Measurements from ENCODE around the gene TTC33. TPM values are rescaled to one million over a fixed set of nuclear protein-coding genes. Genes with fewer than 3 reads are reported as not detected.

The TTC33 gene
- total and polyA plus RNA-seq, 4 donors = 5.3 to 30.5 (median 7.8) TPM

DNA sequence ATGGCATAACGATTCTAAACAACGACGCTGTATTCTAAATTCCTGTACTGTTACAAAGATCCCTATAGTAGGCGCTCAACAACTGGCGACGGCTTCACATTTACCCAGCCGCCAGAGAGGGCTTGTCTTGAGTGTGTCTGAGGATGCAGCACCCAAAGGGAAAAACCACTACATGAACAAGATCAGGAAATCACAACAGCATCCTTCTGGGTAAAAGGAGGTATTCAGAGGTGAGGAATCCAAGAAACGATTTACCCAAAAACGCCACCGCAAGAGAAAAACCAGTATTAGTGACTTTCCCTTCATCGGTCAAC is 711 bp downstream of the TTC33 start:
- peaks cover 0 to 12% (median 0%) of the 10 kb centered on the region in 5 donors for H3K4me1 ChIP-seq (ENCODE audit: control insufficient read depth in 5 of 5, insufficient read depth in 5 of 5, low read length in 5 of 5)
- no peaks in the 10 kb centered on the region for H3K27me3 ChIP-seq (ENCODE audit: control insufficient read depth in 3 of 3, insufficient read depth in 3 of 3, low read length in 2 of 3)
- DNase-seq = peak; percentile 87 to 96 (median 94)
- peak overlapping the region; percentile 88 to 90 for H3K27ac ChIP-seq (ENCODE audit: low read depth in 1 of 2, low read length in 1 of 2)
- peak overlapping the region; percentile 78 to 97 for H3K9ac ChIP-seq (ENCODE audit: insufficient read depth in 1 of 2, low read length in 2 of 2)
- 0% methylated on average over 11 of the region's 11 CpGs for WGBS, 2 donors
- peak; percentile 73 for ATAC-seq (ENCODE audit: insufficient read depth, low FRiP score)
- TF ChIP-seq, protein P1, sequence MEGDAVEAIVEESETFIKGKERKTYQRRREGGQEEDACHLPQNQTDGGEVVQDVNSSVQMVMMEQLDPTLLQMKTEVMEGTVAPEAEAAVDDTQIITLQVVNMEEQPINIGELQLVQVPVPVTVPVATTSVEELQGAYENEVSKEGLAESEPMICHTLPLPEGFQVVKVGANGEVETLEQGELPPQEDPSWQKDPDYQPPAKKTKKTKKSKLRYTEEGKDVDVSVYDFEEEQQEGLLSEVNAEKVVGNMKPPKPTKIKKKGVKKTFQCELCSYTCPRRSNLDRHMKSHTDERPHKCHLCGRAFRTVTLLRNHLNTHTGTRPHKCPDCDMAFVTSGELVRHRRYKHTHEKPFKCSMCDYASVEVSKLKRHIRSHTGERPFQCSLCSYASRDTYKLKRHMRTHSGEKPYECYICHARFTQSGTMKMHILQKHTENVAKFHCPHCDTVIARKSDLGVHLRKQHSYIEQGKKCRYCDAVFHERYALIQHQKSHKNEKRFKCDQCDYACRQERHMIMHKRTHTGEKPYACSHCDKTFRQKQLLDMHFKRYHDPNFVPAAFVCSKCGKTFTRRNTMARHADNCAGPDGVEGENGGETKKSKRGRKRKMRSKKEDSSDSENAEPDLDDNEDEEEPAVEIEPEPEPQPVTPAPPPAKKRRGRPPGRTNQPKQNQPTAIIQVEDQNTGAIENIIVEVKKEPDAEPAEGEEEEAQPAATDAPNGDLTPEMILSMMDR (IDR thresholded peaks at IDR 0.05; ENCODE audit: control extremely low read depth, extremely low read depth) = peak; percentile 42
- no peaks in the 10 kb centered on the region for H3K9me3 ChIP-seq (ENCODE audit: control insufficient read depth in 4 of 4, insufficient read depth in 3 of 4, low read length in 3 of 4)
- H3K36me3 ChIP-seq (ENCODE audit: control insufficient read depth in 4 of 4, insufficient read depth in 4 of 4, low read length in 4 of 4) = peaks cover 0 to 3% (median 2%) of the 10 kb centered on the region in 4 donors
- peak overlapping the region; percentile 95 for H3K4me3 ChIP-seq

DNA sequence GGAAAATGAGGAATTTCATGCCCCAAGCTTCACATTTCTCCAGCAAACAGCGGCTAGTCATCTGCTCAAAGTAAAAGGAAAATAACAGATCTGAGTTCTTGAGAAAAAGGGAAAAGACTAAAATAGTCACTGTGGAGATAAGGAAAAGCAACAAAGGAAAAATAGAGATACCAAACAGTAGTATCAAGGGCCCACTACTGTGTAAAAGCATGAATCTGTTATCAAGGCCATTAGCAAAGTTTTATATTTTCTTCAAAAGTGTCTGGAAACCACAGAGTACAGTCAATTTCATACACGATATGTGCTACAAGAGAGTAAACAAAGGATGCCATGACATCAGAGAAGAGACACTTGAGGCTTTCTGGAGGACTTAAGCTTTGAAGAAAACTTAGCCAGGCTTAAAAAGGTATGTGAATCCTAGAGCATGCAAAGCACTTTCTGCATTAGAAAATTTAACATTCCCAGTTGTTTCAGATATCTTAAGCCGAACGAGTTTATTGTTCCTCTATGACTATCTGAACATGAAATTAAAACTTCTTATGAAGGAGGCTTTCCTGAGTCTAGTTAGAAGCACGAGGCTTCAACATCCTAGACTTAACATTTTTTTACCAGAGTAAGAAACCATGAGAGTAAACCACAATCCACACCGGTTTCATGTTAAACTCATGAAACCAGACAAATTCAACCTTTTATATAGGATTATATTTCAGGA is 1.2 kb downstream of the TTC33 start:
- WGBS, 2 donors = 12 to 15% methylated on average over 6 of the region's 6 CpGs
- TF ChIP-seq, protein P1 (IDR thresholded peaks at IDR 0.05; ENCODE audit: control extremely low read depth, extremely low read depth) = no peak
- Histone ChIP-seq H3K9me3 (ENCODE audit: control insufficient read depth in 4 of 4, insufficient read depth in 3 of 4, low read length in 3 of 4) (no peaks in the 10 kb centered on the region), H3K27ac (ENCODE audit: low read depth in 1 of 2, low read length in 1 of 2) (peak overlapping the region; percentile 10 to 90), H3K4me1 (ENCODE audit: control insufficient read depth in 5 of 5, insufficient read depth in 5 of 5, low read length in 5 of 5) (peaks cover 0 to 12% (median 0%) of the 10 kb centered on the region in 5 donors), H3K9ac (ENCODE audit: insufficient read depth in 1 of 2, low read length in 2 of 2) (peak overlapping the region; percentile 29 to 97), H3K4me3 (no peak overlapping the region), H3K36me3 (ENCODE audit: control insufficient read depth in 4 of 4, insufficient read depth in 4 of 4, low read length in 4 of 4) (peaks cover 0 to 3% (median 2%) of the 10 kb centered on the region in 4 donors), H3K27me3 (ENCODE audit: control insufficient read depth in 3 of 3, insufficient read depth in 3 of 3, low read length in 2 of 3) (no peaks in the 10 kb centered on the region)
- DNase-seq (peak in 2 of 3 donors; percentile 83 to 89), ATAC-seq (ENCODE audit: insufficient read depth, low FRiP score) (no peak)

DNA sequence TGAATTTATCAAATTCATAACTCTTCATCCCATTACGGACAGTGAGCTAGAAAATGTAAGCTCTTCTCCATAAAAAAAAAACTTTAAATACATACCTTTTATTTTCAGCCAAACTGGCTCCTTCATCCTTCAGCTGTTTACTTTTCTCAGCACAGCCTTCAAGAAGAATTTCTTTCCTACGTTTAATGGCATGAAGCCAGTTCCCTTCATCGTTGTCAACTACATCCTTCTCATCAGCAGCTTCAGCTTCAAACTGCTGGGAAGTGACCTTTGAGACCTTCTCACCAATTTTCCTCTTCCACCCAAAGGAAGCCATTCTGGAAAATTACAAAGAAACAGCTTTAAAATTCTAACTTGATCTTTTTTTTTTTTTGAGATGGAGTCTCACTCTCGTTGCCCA is 9.1 kb downstream of the TTC33 start:
- H3K27ac ChIP-seq (ENCODE audit: low read depth in 1 of 2, low read length in 1 of 2) = no peak overlapping the region
- TF ChIP-seq, protein P1 (IDR thresholded peaks at IDR 0.05; ENCODE audit: control extremely low read depth, extremely low read depth) = no peak
- no peaks in the 10 kb centered on the region for H3K9me3 ChIP-seq (ENCODE audit: control insufficient read depth in 4 of 4, insufficient read depth in 3 of 4, low read length in 3 of 4)
- H3K4me1 ChIP-seq (ENCODE audit: control insufficient read depth in 5 of 5, insufficient read depth in 5 of 5, low read length in 5 of 5) = peaks cover 0 to 17% (median 0%) of the 10 kb centered on the region in 5 donors
- ATAC-seq (ENCODE audit: insufficient read depth, low FRiP score) (no peak), DNase-seq (peak in 2 of 3 donors; percentile 43 to 76)
- WGBS, 2 donors = 36 to 48% methylated on average over 4 of the region's 4 CpGs
- no peak overlapping the region for H3K9ac ChIP-seq (ENCODE audit: insufficient read depth in 1 of 2, low read length in 2 of 2)
- H3K36me3 ChIP-seq (ENCODE audit: control insufficient read depth in 4 of 4, insufficient read depth in 4 of 4, low read length in 4 of 4) = peaks cover 0 to 11% (median 2%) of the 10 kb centered on the region in 4 donors
- no peak overlapping the region for H3K4me3 ChIP-seq
- no peaks in the 10 kb centered on the region for H3K27me3 ChIP-seq (ENCODE audit: control insufficient read depth in 3 of 3, insufficient read depth in 3 of 3, low read length in 2 of 3)
